Transverse colon (tissue), 1 donor: Measurements from ENCODE around the gene PHF10.

Source experiments
- EP300 ChIP-seq: sonication (generic); formaldehyde crosslinking; IDR thresholded peaks from one replicate; pipeline ENCODE4 v1.6.1; 2017; ENCODE audit warnings: antibody characterized with exemption, low read depth
- POLR2A ChIP-seq: fragments of 450-650 bp; IDR thresholded peaks from one replicate; pipeline ENCODE4 v1.6.1; 2016; ENCODE audit warnings: antibody characterized with exemption, mild to moderate bottlenecking, moderate library complexity

- no peak for TF ChIP-seq EP300
- no peak for TF ChIP-seq POLR2A
Measured at GRCh38 chr6:169685860-169686259, 38.4 kb downstream of the PHF10 start.
